Colonic mucosa (tissue), 4 donors: Measurements from ENCODE around the gene VSIG2. TPM values are rescaled to one million over a fixed set of nuclear protein-coding genes. Genes with fewer than 3 reads are reported as not detected.

Source experiments
- DNase-seq: peaks from one replicate; pipeline ENCODE4 v3.0.0-alpha.2; 2020
- H3K27ac ChIP-seq: fragments of 200-600 bp; one replicate; pipeline ENCODE4 v1.8.0; 2021
- H3K27me3 ChIP-seq: fragments of 200-600 bp; one replicate; pipeline ENCODE4 v1.8.0; 2021
- H3K36me3 ChIP-seq: fragments of 200-600 bp; one replicate; pipeline ENCODE4 v1.8.0; 2021
- H3K4me1 ChIP-seq: fragments of 200-600 bp; one replicate; pipeline ENCODE4 v1.8.0; 2021; ENCODE audit warnings: mild to moderate bottlenecking
- H3K4me3 ChIP-seq: fragments of 200-600 bp; one replicate; pipeline ENCODE4 v1.8.0; 2021
- H3K9ac ChIP-seq, 2 donors: one replicate each; pipeline ENCODE4 v1.7.0; 2013; ENCODE audit warnings: control low read depth in 2 of 2, low read depth in 2 of 2, low read length in 2 of 2
- H3K9me3 ChIP-seq: fragments of 200-600 bp; one replicate; pipeline ENCODE4 v1.8.0; 2021
- CTCF ChIP-seq: fragments of 200-600 bp; IDR thresholded peaks from one replicate; pipeline ENCODE4 v1.8.0; 2022; ENCODE audit warnings: antibody characterized with exemption, mild to moderate bottlenecking
- intact Hi-C: fragments of 100-400 bp; cut with DNase I; formaldehyde crosslinking; loops from one replicate; pipeline ENCODE4 v1.14.1; 2022
- total RNA-seq, 2 donors: library from RNA; stranded (reverse); fragmentation: NEBNext Ultra II Directional in 1 of 2; extraction: Animal tissue kit (Norgen Biotek cat#: 25700) in 1 of 2; gene quantifications; one replicate each; pipeline ENCODE4 v1.2.1, GENCODE V29; 2021
- donor health status: healthy.
- donor health status: DM: no; HTN: no; CAD: no.
- donor health status: DM: no; HTN: no; CAD: no.

Gene VSIG2
- total RNA-seq, 2 donors from 2014 or later: 122 to 155 TPM

GRCh38 chr11:124724979-124725718, 26.9 kb downstream of the VSIG2 start:
- H3K27ac ChIP-seq: peak overlapping the region; percentile 38

GRCh38 chr11:124722176-124722575, 29.9 kb downstream of the VSIG2 start:
- intact Hi-C loops: no loop called here
- Histone ChIP-seq H3K9ac (no peak overlapping the region), H3K4me3 (no peak overlapping the region), H3K36me3 (no peaks in the 10 kb centered on the region), H3K27me3 (peaks cover 24% of the 10 kb centered on the region), H3K27ac (no peak overlapping the region), H3K9me3 (no peaks in the 10 kb centered on the region), H3K4me1 (peaks cover 13% of the 10 kb centered on the region)
- no peak for DNase-seq
- TF ChIP-seq CTCF: no peak

More at GRCh38 chr11:124724979-124725718, 26.9 kb downstream of the VSIG2 start:
- no peaks in the 10 kb centered on the region for H3K9me3 ChIP-seq
- no peak for TF ChIP-seq CTCF
- H3K4me1 ChIP-seq: peaks cover 5% of the 10 kb centered on the region
- peak; percentile 58 for DNase-seq
- no peaks in the 10 kb centered on the region for H3K27me3 ChIP-seq
- no peaks in the 10 kb centered on the region for H3K36me3 ChIP-seq
- no peak overlapping the region for H3K4me3 ChIP-seq
- peak overlapping the region in 1 of 2 donors; percentile 1 for H3K9ac ChIP-seq
- intact Hi-C loops: no loop called here

- H3K4me3 ChIP-seq: no peak overlapping the region
- H3K9me3 ChIP-seq: no peaks in the 10 kb centered on the region
- intact Hi-C loops: no loop called here
- no peak for TF ChIP-seq CTCF
- no peaks in the 10 kb centered on the region for H3K36me3 ChIP-seq
- H3K27ac ChIP-seq: no peak overlapping the region
- DNase-seq: no peak
- H3K9ac ChIP-seq: no peak overlapping the region
- peaks cover 8% of the 10 kb centered on the region for H3K4me1 ChIP-seq
- H3K27me3 ChIP-seq: peaks cover 24% of the 10 kb centered on the region
These were observed 32.5 kb downstream of the VSIG2 start for GRCh38 chr11:124719534-124719933.

GRCh38 chr11:124718801-124719200, 33.3 kb downstream of the VSIG2 start:
- no peaks in the 10 kb centered on the region for H3K36me3 ChIP-seq
- intact Hi-C loops: no loop called here
- H3K27me3 ChIP-seq: peaks cover 24% of the 10 kb centered on the region
- no peak for DNase-seq
- no peaks in the 10 kb centered on the region for H3K9me3 ChIP-seq
- H3K27ac ChIP-seq: no peak overlapping the region
- H3K4me3 ChIP-seq: no peak overlapping the region
- H3K9ac ChIP-seq: no peak overlapping the region
- peaks cover 8% of the 10 kb centered on the region for H3K4me1 ChIP-seq
- TF ChIP-seq CTCF: no peak

- Histone ChIP-seq H3K9me3 (no peaks in the 10 kb centered on the region), H3K27ac (no peak overlapping the region), H3K36me3 (no peaks in the 10 kb centered on the region), H3K4me1 (peaks cover 8% of the 10 kb centered on the region), H3K27me3 (peaks cover 24% of the 10 kb centered on the region), H3K4me3 (peak overlapping the region; percentile 38), H3K9ac (no peak overlapping the region)
- intact Hi-C loops: no loop called here
- no peak for DNase-seq
- no peak for TF ChIP-seq CTCF
These were observed 34.0 kb downstream of the VSIG2 start for GRCh38 chr11:124717786-124718651.
